ENCODE data around the gene RASIP1. TPM values are rescaled to one million over a fixed set of nuclear protein-coding genes. Genes with fewer than 3 reads are reported as not detected.

Gene RASIP1
- polyA plus RNA-seq, 1 experiment = 1.1 TPM

DNA sequence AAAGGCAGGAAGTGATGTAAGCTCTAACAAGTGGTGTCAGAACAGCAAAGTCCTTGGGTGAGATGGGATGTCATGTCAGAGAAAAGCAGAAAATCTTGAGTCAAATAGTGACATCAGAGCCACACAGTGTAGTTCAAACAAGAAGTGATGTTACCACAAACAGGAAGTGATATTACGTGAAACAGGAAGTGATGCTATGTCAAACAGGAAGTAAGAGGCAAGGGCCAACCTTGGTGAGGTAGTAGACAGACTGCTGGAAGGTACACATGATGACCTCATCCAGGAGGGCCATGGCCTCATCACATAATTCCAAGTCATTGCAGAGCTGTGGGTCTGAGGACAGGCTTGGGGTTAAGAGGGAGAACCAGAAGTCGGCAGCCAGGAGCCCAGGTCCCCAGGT, 13.9 kb downstream of the RASIP1 start:
- CTCF ChIA-PET = interaction anchor here (1.5 kb wide), 1 partner anchor 12 kb away, joined by 3 read pairs; no protein-coding TSS in a partner anchor
- TF ChIP-seq, protein P1, sequence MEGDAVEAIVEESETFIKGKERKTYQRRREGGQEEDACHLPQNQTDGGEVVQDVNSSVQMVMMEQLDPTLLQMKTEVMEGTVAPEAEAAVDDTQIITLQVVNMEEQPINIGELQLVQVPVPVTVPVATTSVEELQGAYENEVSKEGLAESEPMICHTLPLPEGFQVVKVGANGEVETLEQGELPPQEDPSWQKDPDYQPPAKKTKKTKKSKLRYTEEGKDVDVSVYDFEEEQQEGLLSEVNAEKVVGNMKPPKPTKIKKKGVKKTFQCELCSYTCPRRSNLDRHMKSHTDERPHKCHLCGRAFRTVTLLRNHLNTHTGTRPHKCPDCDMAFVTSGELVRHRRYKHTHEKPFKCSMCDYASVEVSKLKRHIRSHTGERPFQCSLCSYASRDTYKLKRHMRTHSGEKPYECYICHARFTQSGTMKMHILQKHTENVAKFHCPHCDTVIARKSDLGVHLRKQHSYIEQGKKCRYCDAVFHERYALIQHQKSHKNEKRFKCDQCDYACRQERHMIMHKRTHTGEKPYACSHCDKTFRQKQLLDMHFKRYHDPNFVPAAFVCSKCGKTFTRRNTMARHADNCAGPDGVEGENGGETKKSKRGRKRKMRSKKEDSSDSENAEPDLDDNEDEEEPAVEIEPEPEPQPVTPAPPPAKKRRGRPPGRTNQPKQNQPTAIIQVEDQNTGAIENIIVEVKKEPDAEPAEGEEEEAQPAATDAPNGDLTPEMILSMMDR (IDR thresholded peaks at IDR 0.05; ENCODE audit: insufficient read depth, low read depth, low read length) = no peak
- POLR2A ChIA-PET = interaction anchor here (0.6 kb wide), 1 partner anchor 403 kb away, joined by 4 read pairs; no protein-coding TSS in a partner anchor
- Histone ChIP-seq H3K27me3 (ENCODE audit: control insufficient read depth, insufficient read depth, low read length) (no peaks in the 10 kb centered on the region), H3K4me3 (ENCODE audit: low read depth, low read length) (no peak overlapping the region), H3K36me3 (ENCODE audit: control insufficient read depth, insufficient read depth, low read length) (no peaks in the 10 kb centered on the region)
- DNase-seq (ENCODE audit: low read depth) = no peak

DNA sequence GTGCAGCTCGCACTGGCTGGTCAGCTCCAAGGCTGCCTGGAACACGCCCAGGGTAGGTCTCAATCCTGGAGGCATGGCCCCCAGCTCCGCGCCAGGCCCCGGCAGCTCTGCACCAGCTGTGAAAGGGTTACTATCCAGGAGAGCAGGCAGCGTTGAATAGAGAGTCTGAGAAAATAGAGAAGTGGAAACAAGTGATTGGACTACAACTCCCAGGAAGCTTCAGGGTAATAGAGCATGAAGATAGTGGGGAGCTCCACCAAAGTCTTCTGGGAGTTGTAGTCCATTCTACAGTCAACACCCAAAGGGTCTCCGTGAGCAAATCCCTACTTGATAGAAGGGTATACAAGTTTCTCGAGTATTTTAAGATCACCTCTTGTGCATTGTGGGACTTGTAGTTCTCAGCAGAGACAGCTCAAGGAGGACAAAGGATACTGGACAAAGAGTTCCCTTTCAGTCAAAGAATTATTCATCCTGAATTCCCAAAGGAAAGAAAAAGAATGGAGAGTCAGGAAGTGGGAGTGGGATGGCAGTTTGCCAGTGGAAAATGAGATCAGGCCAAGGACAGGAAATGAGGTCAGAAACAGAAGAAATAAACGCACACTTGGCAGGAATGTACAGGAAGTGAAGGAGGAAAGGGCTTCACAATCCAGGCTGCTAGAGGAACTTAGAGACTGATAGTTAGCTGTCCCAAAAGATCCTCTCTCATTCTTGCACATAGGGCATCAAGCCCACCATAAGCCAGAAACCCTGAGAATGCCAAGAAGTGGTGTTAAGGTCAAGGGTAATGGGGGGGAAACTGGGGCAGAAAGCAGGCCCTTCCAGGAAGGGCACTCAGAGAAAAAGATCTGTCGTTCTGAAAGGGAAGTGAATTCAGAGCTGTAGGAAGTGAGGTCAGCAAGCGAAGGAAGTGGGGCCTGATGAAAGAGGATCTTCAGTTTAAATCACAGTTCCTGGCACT, 15.3 kb downstream of the RASIP1 start:
- Histone ChIP-seq H3K4me3 (ENCODE audit: low read depth, low read length) (no peak overlapping the region), H3K27me3 (ENCODE audit: control insufficient read depth, insufficient read depth, low read length) (no peaks in the 10 kb centered on the region), H3K36me3 (ENCODE audit: control insufficient read depth, insufficient read depth, low read length) (no peaks in the 10 kb centered on the region)
- TF ChIP-seq, protein P1 (IDR thresholded peaks at IDR 0.05; ENCODE audit: insufficient read depth, low read depth, low read length) = no peak
- DNase-seq (ENCODE audit: low read depth) = peak; percentile 26
- POLR2A ChIA-PET = interaction anchor here (0.7 kb wide), 1 partner anchor 9 kb away, joined by 4 read pairs; no protein-coding TSS in a partner anchor
- CTCF ChIA-PET = interaction anchor here (0.6 to 2.1 kb wide), 8 partner anchors 12 to 268 kb away, joined by 3 to 7 read pairs (median 3); partner anchors contain the start of gene RUVBL2

DNA sequence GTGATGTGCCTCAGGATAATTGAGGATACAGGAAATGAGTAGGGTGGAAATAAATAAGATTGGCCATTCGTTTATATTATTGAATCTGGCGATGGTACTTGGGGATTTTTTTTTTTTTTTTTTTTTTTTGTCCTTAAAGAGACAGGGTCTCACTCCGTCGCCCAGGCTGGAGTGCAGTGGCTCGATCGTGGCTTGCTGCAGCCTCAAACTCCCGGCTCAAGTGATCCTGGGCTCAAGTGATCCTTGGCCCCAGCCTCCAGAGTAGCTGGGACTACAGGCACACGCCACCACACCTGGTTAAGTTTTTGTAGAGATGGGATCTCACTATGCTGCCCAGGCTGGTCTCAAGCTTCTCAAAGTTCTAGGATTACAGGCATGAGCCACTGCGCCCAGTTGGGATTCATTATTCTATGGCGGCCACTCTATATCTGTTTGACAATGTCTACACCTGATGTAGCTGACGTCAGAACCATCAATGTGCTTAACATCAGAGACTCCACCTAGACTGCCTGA, 18.2 kb downstream of the RASIP1 start:
- ChIA-PET CTCF (no interaction called here), POLR2A (no interaction called here)
- TF ChIP-seq, protein P1 (IDR thresholded peaks at IDR 0.05; ENCODE audit: insufficient read depth, low read depth, low read length) = no peak
- no peak for DNase-seq (ENCODE audit: low read depth)
- no peaks in the 10 kb centered on the region for H3K36me3 ChIP-seq (ENCODE audit: control insufficient read depth, insufficient read depth, low read length)
- H3K4me3 ChIP-seq (ENCODE audit: low read depth, low read length) = no peak overlapping the region
- H3K27me3 ChIP-seq (ENCODE audit: control insufficient read depth, insufficient read depth, low read length) = no peaks in the 10 kb centered on the region

DNA sequence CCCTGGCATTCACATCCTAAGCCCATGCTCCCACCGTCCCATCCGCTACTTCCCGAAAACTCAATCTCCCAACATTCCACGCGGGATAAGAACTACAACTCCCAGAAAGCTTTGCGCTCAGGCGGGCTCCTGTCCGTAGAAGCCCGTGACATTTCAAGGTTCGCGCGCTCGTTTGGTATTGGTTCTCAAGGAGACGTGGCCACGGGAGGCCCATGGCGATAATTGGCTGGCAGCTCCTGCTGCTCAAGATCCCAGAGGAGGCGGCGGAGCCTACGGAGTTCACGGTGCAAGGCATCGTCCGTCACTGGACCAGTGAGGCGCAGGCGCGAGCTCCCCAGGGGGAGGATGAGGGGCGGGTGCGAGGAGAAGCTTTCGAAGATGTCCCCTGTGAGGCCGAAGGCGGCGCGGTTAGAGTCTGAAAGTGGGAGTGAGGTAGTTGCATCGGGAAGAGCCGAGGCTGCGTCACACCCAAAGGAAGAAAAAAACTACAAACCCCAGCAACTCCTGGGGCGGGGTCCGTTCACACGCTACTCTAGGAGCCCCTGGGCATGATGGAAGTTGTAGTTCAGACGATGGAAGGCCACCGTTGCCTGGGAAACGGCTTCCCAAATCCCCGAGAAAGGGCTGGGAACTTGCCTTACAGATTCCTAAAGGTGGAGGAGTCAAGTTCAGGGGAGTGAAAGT, 19.7 kb downstream of the RASIP1 start:
- ChIA-PET CTCF (interaction anchor here (1.4 to 1.9 kb wide), 3 partner anchors 46 to 75 kb away, joined by 3 to 4 read pairs (median 4); partner anchors contain the start of gene CA11), POLR2A (no interaction called here)
- Histone ChIP-seq H3K4me3 (ENCODE audit: low read depth, low read length) (peak overlapping the region; percentile 58), H3K36me3 (ENCODE audit: control insufficient read depth, insufficient read depth, low read length) (no peaks in the 10 kb centered on the region), H3K27me3 (ENCODE audit: control insufficient read depth, insufficient read depth, low read length) (no peaks in the 10 kb centered on the region)
- peak; percentile 95 for DNase-seq (ENCODE audit: low read depth)
- TF ChIP-seq, protein P1 (IDR thresholded peaks at IDR 0.05; ENCODE audit: insufficient read depth, low read depth, low read length) = no peak
